D341Med (cell line): ENCODE data around the gene SPCS2.
A peak's percentile ranks its signal among the peaks of the same experiment; 100 is the strongest.
"Not testable (repeated sequence)": the region's sequence is repeated elsewhere in the genome, so short reads cannot be mapped to it uniquely, and the experiment has no call there.

ENCODE experiments used
- DNase-seq: peaks from one replicate; pipeline ENCODE4 v3.0.0; 2012; ENCODE audit warnings: low spot score

Gene SPCS2

DNA sequence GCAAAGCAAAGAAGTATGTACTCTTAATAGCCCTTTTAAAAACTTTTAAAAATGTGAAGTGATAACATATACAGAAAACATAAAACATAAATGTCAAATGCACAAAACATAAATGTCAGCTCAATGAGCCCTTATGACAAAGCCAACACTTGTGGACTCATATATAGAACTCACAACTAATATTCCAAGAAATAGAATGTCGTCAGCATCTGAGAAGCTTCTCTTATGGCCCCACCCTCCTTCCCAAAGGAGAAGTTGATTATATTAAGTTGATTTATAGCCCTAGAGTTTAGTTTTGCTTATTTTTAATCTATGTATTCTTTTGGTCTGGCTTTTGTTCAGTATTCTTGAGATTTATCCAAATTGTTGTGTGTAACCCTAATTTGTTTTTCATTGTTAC is 53.5 kb downstream of the SPCS2 start:
- DNase-seq = no peak

DNA sequence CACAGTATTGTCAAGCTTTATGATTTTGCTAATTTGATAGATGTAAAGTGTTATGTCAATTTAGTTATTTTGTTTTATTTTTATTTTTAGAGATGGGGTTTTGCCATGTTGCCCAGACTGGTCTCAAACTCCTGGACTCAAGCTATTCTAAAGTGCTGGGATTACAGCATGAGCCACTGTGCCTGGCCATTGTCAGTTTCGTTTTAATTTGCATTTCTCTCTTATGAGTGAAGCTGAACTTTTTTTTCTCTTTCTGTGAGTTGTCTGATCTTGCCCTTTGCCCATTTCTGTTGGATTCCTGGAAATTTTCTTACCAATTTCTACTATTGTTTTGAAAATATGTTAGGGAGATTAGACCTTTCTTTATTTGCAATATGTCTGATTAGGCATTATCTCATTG is 55.1 kb downstream of the SPCS2 start:
- DNase-seq = no peak

DNA sequence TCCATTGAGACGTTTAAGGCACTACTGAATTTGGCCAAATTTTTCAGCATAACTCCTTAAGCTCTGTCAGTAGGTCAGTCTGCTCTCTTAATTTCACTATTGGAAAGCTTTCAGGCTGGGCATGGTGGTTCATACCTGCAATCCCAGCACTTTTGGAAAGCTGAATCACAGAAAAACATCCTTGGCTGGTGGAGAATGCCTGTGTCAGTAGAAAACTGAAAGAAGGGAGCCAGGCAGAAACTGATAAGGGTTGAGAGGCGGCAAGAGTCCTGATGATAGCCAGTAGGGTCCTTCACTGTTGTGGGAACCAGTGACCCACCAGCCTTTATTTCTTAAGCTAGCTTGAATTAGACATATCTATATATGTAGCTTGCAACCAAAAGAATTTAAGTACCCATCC is 62.3 kb downstream of the SPCS2 start:
- DNase-seq = no peak

DNA sequence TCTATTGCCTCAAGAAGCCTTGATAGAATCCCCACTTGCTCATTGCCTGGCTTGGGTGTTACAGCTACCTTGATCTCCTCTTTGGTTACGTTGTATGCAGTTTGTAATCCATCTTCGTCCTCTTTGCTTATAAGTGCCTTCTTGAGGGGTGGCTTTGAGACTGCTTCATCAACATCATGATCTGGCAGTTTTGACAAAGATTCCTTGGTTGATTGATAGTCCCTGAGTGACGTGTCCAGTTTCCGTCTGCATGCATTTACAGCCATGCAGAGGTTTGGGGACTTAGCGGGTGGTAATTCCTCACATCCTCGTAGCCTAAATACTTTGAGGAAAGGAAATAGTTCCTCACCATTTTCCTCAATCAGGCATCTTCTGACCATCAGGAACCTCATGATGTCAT is 62.8 kb downstream of the SPCS2 start:
- DNase-seq = no peak

DNA sequence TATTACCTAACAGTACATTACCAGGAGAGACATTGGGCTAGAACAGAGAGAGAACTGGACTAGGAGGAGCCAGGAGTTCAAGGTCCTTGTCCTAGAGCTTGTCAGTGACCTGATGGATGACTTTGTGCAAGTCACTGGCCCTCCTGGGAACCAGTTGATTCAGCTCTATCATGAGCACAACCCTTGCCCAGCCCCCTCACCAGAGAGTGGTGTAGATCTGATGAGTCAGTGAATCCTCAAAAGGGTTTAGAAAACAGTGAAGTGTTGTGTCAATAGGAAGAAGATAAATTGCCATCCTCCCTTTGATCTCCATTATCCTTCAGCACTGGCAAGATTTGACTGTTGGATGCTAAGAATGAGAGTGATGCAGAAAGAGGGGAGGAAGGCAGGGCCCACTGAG is 64.0 kb downstream of the SPCS2 start:
- DNase-seq = no peak

DNA sequence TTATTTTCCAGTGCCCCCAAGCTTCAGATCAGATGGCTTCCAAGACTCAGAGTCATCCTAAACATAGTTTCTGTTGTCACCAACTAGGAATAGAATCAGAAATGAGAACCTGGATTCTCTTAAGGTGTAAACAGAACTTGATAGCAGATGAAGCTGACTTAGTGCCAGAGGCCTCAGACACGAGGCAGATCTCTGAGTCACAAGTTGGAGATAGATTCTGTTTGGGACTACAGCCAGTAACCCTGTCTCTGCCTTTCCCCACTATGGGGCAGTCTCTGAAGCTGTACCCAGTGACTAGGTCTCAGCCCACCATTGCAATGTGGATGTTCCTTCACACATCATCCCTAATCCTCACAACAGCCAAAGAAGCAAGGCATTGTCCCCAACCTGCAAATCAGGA is 65.1 kb downstream of the SPCS2 start:
- DNase-seq = no peak

DNA sequence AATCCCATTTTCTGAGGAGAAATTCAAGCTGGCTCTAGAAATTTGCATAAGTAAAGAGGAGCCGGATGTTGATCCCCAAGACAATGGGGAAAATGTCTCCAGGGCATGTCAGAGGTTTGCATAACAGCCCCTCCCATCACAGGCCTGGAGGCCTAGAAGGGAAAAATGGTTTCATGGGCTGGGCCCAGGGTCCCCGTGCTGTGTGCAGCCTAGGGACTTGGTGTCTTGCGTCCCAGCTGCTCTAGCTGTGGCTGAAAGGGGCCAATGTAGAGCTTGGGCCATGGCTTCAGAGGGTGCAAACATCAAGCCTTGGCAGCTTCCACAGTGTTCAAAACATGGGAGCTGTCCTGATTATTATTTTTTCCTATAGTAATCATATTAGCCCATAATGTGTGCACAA is 70.1 kb downstream of the SPCS2 start:
- not testable (repeated sequence) for DNase-seq

DNA sequence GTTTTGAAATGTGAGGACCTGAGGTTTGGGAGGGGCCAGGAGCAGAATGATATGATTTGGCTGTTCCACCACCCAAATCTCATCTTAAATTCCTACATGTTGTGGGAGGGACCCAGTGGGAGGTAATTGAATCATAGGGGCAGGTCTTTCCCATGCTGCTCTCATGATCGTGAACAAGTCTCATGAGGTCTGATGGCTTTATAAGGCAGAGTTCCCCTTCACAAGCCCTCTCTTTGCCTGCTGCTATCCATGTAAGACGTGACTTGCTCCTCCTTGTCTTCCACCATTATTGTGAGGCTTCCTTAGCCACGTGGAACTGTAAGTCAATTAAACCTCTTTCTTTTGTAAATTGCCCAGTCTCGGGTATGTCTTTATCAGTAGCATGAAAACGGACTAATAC is 71.3 kb downstream of the SPCS2 start:
- not testable (repeated sequence) for DNase-seq

DNA sequence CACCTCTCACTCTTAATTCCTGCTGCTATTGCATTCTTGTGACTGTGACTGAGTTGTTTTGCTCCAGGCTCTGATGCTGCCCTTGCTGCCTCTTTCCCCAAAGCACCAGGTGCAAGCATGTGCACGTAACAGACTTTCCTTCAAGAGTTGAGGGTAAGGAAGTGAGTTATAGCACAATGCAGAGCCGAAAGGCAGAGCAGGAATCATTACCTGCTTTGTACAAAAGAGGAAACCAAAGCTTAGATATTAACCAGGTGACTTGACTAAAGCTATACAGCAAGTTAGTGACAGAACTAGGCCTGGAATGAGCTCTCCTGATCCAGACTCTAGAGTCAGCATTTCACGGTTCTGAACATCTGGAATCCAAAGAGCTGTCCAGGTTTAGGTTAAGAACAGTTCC is 73.2 kb downstream of the SPCS2 start:
- DNase-seq = no peak

DNA sequence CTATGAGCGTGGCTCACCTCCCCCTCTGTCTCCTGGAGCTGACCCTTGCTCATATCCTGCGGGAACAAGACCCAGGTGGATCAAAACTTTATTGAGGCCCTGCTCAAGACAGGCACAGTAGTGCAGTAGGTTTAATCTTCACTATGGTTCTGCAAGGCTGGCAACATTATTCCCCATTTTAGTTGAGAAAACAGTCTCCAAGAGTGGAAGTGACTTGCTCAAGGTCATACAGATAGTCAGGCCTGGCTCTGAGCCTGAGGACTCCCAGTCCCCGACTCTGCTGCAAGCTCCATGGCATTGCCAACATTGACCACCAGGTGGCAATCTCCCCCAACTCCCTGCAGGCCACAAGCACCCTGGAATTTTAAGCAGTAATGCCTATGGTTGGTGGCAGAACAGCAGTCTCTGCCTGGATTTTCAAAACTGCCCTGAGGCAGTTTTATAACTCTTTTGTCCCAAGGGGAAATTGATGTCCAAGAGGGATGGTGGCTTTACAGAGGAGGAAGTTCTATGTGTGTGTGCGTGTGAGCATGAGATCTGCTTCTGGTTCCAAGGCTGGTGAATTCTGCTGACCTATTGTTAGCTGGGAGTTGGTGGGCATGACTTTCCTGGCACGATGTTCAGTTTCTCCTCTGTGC is 73.8 kb downstream of the SPCS2 start:
- DNase-seq = peak; percentile 87

DNA sequence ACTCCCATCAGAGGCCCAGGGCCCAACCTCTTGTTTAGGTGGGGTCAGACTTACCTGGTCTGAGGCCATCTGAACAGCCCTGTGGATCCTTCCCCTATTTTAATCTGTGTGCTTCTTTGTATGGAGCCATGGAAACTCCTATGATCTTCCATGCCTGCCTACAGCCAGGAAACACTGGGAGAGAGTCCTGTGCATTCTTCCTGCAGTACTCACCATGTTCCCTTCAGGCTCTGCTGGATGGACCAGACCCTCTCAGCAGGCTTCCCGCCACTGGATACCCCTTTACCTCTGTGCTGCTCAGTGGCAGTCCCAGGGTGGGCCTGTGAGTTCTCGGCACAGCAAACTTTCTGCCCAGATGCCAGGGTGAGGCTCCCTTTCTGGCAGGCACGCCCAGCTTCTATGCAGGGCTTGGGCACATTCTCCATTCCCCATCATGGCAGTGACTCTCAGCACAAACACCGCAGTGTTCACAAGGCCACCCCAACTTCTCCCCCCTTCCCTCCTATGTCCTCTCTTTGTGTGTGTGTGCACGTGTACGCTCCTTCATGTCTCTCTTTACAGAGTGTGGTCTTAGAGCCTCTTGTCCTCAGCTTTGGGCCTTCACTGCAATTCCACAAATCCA is 74.5 kb downstream of the SPCS2 start:
- DNase-seq = no peak

DNA sequence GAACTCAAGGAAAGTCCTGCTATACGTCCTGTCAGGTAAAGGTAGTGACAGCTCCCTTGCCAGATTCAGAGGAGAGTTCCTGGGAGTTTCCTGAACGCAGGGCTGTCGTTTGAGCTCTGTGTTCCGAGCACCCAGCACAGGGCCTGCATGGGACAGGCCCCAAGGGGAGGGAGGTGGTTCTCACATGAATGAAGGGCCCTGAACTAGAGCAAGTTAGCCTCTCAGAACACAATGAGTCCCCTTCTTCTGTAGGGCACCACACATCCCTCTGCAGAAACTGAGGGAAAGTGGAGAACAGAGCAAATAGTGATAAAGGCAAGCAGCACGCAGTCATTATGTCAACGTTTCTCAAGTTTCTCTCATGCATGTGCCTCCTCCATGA is 75.0 kb downstream of the SPCS2 start:
- DNase-seq = no peak

DNA sequence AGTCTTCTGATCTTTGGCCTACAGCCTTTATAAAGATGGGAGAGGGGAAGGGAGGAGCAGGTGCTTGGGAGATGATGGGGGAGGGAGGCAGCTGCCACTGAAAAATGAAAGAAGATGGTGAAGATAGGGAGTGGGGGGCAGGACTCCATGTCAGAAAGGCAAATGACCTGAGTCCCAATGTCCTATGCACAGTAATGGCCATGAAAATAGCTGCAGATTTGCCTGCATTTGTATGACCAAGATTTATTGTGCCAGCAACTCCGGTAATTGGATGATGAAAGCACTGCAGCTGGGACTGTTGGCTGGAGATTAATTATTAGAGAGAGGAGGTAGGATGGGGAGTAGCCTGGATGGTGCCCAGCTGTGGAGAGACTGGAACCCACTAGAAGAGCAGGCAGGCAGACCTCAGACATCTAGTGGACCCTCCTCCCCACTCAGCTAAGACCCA is 75.7 kb downstream of the SPCS2 start:
- DNase-seq = no peak

DNA sequence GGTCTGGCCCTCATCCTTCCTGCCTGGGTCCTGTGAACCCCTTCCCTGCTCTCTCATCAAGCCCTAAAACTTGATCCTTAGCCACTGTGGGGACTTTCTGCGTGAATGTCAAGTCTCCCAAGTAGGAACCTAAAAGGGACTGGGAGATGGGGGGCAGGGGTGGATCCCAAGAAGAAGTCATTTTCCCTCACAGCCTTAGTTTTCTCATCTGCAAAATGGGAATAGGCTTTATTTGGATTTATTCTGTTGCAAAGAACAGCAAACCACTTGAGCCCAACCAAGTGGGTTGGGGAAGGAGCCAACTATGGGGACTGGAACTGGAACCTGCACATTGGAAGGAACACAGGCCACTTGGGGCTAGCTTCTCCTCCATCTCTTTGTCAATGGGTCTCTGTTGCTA is 76.5 kb downstream of the SPCS2 start:
- no peak for DNase-seq

DNA sequence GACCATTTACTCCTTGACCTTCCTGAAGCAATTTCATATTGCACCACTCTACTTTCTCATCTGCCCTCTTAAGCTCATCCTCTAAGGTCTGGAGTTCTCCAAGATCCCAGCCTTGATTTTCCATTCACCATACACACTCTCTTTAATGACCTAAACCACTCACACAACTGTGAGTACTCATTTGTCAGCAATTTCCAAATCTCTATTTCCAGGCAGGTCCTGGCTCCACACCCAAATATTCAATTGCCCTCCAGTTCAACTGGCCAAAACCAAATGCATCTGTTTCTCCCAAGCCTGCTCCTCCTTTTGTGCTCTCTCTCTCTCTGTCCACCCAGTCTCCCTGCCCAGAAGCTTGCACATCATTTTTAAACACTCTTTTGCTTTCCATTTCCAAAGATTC is 79.3 kb downstream of the SPCS2 start:
- no peak for DNase-seq
